Measurements from ENCODE around the gene TRPM4.

- TF ChIP-seq CTCF (IDR thresholded peaks at IDR 0.05) = no peak
- TF ChIP-seq POLR2A (IDR thresholded peaks at IDR 0.05) = no peak
Observed at GRCh38 chr19:49111218-49111998, 46.2 kb upstream of the TRPM4 start.

Data from esophagus squamous epithelium (tissue), 4 donors.